ENCODE data around the gene FAM151A.
"Not testable (repeated sequence)": the region's sequence is repeated elsewhere in the genome, so short reads cannot be mapped to it uniquely, and the experiment has no call there.

FAM151A gene

GRCh38 chr1:54636461-54637446, 13.4 kb upstream of the FAM151A start:
- not testable (repeated sequence) for DNase-seq

DNA sequence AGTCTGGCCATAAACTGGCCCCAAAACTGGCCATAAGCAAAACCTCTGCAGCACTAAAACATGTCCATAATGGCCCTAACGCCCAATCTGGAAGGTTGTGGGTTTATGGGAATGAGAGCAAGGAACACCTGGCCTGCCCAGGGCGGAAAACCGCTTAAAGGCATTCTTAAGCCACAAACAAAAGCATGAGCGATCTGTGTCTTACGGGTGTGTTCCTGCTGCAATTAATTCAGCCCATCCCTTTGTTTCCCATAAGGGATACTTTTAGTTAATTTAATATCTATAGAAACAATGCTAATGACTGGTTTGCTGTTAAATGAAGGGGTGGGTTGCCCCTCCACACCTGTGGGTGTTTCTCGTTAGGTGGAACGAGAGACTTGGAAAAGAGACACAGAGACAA, 12.5 kb upstream of the FAM151A start:
- DNase-seq, result not testable (repeated sequence)

DNA sequence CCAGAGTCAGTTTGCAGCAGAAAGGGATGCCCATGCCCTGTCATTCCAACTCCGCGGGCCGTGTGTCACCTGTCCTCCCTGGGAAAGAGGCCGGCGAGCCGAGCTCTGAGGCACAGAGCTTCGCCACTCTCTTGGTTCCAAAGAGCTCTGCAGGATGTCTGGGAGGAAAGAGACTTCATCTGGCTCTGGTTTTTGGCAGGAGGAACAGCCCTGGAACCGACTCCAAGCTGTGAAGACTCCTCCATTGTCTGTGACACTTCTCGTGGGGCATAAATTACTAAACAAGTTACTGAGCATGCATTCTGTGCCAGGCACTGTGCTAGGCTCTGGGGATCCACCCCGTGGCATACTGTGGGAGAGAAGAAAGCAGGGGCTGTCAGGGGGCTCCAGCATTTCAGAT, 3.9 kb upstream of the FAM151A start:
- DNase-seq, result no peak

GRCh38 chr1:54624466-54625464, 1.4 kb upstream of the FAM151A start:
- DNase-seq, result no peak

DNA sequence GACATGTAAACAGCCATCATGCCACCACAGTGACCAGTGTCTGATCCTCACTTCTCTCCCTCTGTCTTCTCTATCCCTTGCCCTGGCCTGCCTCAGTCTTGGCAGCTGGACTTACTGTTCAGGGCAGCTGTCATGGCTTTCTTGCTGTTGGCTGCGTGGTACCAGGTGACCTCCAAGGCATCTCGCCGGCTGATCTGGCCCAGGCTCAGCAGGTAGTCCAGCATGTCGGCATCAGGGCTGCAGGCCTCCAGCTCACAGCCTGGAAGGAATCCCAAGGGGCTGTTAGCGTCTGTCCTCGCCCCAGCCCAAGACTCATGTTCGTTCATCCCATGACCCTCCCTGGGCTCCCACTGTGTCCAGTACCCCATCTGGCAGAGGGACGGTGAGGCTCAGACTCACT, 3.6 kb downstream of the FAM151A start:
- no peak for DNase-seq

DNA sequence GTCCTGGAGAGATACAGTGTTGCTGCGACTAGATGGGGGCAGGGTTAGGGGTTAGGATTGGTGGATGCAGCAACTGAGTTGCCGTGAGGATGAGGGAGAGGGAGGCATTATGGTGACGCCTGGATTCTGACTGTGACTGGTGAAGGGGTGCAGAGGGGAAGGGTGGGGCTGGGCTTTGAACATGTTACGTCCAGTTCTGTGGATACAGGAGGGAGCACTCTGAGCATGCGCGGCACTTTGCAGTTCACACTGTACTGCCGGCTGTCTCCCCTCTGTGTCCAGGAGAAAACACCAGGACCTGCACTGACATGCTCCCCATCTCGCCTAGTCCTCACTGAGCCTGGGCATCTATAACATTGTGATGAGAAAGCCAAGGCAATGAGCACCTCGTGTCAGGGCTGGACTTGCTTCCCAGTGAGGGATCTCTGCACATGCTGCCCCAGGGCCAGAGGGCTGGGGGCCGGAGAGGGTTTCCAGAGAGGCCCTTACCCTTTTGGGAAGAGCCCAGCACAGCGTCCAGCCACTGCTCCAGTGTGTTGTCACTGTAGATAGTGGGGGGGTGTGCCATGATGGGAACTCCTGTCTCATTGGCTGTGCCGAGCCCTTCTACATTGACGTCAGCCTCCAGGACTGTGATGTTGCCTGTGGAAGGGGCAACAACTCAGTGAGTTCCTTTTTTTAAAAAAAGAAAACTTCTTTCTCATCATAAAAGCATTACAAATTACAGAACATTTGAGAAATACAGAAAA, 7.6 kb downstream of the FAM151A start:
- DNase-seq, result no peak

DNA sequence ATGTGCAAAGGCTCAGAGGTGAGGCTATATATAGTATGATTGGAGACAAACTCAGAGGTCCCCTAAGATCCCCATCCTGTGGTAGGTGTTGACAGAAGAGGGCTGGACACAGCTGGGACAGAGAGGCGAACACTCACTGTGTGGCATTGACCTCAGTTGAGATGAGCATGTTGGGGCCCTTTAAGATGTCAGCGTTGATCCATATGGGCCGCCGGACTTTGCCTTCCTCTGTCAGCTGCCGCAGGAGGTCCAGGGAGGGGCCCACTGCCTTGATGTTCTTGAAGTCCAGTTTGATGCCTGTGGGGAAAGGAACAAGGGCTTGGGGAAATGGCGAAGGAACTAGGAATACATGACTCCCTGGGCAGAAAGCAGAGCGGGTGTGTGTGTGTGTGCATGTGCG, 8.8 kb downstream of the FAM151A start:
- DNase-seq, result no peak

- DNase-seq, result no peak
These were observed 9.3 kb downstream of the FAM151A start for GRCh38 chr1:54614024-54614423.

DNA sequence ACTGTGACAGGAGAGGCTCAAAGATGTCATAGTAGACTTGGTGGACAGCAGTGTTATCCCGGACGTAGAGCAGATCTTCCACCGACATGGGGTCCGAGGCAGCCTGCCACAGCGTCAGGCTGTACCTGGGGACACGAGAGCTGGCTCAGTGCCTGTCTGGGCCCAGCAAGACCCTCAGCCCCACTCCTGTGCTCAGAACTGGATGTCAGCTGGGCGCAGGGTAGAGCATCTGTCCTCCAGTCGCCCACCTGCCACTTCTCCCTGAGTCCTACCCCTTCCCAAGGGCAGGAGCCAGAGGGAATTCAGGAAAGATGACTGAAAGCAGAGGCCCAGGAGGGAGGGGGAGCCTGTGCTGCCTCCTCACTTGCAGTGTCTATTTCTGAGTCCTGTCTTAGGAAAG, 11.7 kb downstream of the FAM151A start:
- DNase-seq, result no peak

DNA sequence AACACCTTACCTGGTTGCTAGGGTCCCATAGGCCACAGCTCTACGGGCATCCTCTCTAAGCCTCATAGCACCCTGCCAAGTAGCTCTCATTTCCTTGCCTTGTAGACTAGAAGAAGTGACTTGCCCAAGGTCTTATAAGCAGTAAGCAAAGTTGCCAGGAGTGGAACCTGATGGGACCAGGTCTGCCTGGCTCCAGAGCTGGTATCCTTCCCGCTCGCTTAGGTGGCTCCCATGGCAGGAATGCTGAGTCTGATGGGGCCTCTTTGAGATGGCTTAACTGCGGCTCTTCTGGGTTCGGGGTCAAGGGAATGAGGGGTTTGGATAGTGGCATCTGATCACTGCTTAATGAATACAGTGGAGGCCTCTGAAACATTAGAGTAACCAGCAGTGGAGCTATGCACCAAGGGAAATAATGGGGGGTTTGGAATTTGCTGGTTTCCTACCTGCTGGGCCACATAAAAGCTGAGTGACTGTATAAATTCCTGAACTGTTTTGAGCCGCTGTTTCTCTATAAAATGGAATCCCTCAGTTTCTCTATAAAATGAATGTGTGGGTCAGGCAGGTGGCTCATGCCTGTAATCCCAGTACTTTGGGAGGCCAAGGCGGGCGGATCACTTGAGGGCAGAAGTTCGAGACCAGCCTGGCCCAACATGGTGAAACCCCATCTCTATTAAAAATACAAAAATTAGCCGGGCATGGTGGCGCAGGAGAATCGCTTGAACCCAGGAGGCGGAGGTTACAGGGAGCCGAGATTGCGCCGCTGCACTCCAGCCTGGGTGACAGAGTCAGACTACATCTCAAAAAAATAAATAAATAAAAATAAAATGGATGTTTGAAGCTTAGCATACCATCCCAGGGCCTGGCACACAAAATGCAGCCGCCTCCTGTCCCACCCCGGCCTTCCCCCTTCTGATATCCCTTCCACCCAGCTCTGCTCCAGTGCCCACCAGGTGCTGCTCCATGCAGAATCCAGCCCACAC, 12.4 kb downstream of the FAM151A start:
- no peak for DNase-seq

GRCh38 chr1:54610048-54610447, 13.3 kb downstream of the FAM151A start:
- DNase-seq, result no peak

DNA sequence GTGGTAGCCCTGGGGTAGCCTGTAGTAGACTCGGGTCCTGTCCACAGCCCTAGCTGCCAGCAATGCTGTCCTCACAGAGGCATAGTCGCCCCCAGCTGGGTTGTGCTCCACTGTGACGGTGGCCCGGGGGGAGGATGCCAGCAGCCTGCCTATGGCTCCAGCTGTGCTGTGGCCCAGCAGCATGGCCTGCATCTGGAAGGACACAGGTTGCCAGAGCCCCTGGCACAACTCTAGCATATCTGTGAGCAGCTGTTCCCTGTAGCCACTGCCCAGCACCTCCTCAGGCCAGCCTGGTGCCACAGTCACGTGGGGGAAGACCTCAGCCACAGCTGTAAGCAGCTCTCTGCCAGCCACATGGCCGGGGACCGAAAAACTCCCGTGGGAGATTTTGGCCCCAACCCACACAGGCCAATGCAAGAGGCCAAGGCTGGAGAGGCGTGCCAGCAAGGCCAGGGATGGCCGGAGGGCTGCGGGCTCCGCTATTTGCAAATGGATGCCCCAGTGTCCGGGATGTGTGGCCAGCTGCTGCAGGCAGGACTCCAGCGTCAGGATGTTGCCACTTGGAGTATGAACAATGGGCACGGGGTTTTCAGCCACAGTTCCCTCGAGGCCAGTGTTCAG, 13.9 kb downstream of the FAM151A start:
- no peak for DNase-seq

DNA sequence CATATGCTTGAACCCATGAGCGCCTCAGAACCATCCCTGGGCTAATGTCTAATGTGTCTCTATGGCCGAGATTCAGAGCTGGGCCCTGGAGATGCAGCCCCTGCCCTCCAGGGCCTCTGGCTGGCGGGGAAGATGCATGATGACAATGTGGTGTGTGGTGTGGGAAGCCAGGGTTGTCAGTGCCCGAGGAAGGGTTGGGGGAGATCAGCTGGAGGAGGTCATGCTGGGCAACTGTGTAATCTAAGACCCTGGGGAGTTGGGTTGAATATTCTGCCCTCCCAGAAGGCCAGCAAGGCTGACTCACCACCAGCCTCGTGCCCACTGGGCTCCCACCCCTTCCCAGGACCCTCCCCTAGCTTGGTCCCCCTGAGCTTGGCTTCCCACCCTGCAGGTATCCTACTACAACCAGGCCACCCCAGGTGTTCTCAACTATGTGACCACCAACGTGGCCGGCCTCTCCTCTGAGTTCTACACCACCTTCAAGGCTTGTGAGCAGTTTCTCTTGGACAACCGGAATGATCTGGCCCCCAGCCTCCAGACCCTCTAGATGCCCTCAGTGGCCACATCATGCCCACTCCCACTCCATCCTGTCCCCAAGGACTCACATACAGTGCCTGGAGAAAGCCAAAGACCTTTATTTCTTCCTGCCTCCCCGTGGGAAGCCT, 14.6 kb downstream of the FAM151A start:
- DNase-seq, result no peak

DNA sequence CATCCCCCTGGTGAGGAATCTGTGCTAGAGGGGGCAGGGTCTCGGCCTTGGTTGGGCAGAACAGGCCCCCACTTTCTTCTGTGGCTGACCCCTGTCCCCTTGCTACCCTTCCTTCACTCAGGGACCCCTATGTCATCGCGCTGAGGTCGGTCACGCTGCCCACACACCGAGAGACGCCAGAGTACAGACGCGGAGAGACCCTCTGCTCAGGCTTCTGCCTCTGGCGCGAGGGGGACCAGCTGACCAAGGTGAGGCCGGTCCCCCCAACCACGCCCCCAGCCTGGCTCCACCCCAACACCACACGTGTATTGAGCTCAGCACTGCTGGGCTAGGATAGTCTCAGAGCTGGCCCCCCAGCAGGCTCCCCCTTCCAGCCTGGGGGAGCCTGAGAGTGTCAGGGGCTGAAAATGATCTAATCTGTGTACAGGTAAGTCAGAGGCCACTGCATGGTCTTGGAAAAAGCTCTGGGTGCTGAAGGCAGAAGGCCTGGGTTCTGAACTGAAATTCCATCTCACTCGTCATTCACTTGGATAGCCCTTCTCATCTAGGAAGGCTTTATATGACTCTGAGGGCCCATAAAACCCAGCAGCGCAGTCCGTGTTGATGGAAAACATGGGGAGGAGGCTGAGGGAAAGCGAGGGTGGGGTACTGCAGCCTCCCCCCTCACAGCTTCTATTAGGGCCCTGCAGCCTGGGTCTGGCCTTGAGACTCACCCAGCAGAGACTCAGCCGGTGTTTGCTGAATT, 15.3 kb downstream of the FAM151A start:
- DNase-seq, result no peak

- DNase-seq, result no peak
These were observed 16.4 kb downstream of the FAM151A start for GRCh38 chr1:54606990-54607325.

DNA sequence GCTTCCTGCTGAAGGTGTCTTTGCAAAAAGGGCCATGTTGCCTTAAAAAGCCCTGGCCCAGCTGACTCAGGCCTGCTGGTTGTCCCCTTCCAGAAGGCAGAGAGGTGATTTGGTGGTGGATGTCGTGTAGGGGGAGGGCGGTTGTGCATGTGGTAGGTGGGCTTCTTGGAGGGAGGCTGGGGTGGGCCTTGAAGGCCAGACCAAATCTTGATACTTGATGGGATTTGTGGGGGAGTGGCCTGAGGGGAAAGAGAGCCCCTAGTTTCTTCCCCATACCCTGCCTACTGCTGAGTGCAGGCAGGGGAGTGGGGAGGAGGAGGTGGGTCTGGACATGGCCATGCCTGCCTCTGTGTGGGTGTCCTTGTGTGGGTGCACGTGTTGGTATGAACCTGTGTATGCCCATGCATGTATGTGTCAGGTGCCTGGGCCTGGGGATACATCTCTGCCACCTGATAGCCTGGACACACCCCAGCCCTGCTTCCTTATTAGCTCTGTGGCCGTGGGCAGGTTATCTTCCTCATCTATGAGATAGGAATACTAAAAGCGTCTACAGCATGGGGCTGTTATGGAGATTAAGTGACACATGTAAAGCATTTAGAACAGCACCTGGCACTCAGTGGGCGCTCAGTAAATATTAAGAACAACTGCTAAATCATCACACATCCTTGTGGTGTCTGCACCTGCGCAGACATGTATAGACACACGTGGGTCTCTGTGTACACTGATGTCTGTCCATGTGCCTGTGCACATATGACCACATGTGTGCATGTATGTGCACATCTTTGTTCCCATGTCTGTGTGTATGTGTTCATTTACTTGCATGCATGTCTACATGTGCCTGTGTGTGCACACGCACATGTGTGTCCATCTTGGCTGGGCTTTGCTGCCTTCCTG, 17.0 kb downstream of the FAM151A start:
- no peak for DNase-seq

DNA sequence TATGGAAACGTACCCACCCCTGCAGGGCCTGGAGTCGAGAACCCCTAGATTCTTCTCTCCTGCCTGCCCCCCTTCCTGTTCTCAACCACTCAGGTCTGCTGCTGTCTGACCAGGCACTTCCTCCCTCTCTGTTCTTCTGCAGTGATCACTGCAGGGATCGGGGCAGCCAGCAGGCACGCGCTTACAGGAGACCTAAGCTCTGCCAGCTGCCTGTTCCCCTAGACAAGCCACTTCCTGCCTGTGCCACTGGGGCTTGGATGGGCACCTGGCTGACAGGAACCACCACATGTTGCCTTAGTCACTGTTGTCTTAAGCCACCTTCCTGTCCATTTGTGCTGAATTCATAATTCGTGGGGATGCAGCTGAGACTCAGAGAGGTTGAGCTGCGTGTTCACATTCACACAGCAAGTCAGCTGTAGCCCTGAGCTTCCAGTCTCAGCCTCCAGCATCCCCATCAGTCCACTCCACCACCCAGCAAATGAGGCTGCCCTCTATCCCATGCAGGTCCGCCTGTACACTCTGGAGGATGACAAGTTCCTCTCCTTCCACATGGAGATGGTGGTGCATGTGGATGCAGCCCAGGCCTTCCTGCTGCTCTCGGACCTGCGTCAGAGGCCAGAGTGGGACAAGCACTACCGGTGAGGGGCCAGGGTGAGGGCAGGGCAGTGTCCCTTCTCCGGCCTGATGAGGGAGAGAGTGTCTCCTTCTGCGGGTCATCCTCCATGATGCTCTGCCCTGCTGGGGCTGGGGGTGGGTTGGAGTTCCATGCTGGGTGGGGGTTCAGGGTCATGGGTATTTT, 18.6 kb downstream of the FAM151A start:
- peak; percentile 26 for DNase-seq

DNA sequence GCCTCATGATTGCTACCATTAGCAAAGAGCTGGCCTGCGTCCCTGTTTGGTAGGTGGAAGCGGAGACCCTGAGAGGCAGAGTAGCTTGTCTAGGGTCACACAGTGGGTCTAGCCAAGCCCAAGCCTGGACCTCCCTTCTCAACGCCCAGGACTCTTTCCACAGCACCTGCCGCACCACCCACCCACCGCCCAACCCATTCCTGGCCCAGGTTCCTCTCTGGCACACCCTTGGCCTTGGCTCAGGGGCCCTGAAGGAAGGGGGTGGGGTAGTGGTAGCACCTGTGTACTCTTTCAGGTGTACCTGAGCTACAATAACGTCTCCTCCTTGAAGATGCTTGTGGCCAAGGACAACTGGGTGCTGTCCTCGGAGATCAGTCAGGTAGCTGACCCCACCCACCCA, 19.3 kb downstream of the FAM151A start:
- no peak for DNase-seq
